ENCODE measurements around the gene TAF1B.

The TAF1B gene

DNA sequence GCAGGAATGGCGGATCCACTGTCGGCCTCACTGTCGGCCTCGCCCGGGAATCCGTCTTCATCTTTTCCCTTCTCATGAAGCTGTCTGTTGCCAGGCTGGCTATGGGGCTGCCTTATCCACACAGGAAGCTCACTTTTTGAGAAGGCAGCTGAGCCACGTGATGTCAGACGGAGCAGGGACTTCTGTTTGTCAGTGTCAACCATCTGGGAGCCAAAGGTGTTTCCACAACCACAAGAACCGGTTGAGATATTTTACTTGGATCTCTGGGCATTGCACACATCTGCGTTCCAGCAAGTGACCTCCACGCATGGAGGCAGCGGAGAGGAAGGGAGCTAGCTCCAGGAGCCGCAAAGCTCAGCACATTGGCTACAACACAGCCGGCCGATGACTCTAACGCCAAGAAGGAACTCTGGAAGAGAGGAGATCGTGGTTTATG, 27.4 kb upstream of the TAF1B start:
- TF ChIP-seq, protein P1, sequence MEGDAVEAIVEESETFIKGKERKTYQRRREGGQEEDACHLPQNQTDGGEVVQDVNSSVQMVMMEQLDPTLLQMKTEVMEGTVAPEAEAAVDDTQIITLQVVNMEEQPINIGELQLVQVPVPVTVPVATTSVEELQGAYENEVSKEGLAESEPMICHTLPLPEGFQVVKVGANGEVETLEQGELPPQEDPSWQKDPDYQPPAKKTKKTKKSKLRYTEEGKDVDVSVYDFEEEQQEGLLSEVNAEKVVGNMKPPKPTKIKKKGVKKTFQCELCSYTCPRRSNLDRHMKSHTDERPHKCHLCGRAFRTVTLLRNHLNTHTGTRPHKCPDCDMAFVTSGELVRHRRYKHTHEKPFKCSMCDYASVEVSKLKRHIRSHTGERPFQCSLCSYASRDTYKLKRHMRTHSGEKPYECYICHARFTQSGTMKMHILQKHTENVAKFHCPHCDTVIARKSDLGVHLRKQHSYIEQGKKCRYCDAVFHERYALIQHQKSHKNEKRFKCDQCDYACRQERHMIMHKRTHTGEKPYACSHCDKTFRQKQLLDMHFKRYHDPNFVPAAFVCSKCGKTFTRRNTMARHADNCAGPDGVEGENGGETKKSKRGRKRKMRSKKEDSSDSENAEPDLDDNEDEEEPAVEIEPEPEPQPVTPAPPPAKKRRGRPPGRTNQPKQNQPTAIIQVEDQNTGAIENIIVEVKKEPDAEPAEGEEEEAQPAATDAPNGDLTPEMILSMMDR (IDR thresholded peaks at IDR 0.05), result no peak

- TF ChIP-seq, protein P1 (IDR thresholded peaks at IDR 0.05), result no peak
These were observed 25.2 kb upstream of the TAF1B start for GRCh38 chr2:9818097-9818496.

- TF ChIP-seq, protein P1 (IDR thresholded peaks at IDR 0.05), result no peak
These were observed 23.7 kb upstream of the TAF1B start for GRCh38 chr2:9819551-9819950.

- TF ChIP-seq, protein P1 (IDR thresholded peaks at IDR 0.05), result no peak
These were observed 23.0 kb upstream of the TAF1B start for GRCh38 chr2:9820020-9820973.

GRCh38 chr2:9821805-9822445, 21.3 kb upstream of the TAF1B start:
- TF ChIP-seq, protein P1 (IDR thresholded peaks at IDR 0.05), result no peak

- TF ChIP-seq, protein P1 (IDR thresholded peaks at IDR 0.05), result no peak
These were observed 18.8 kb upstream of the TAF1B start for GRCh38 chr2:9824441-9824840.

GRCh38 chr2:9824956-9825720, 18.1 kb upstream of the TAF1B start:
- TF ChIP-seq, protein P1 (IDR thresholded peaks at IDR 0.05), result no peak
